HCEC 1CT (cell line): Measurements from ENCODE around the gene LPCAT3.
"Not testable (repeated sequence)": the region's sequence is repeated elsewhere in the genome, so short reads cannot be mapped to it uniquely, and the experiment has no call there.

Source experiments
- DNase-seq: peaks from one replicate; pipeline ENCODE4 v3.0.0-alpha.2; 2017

LPCAT3 gene

DNA sequence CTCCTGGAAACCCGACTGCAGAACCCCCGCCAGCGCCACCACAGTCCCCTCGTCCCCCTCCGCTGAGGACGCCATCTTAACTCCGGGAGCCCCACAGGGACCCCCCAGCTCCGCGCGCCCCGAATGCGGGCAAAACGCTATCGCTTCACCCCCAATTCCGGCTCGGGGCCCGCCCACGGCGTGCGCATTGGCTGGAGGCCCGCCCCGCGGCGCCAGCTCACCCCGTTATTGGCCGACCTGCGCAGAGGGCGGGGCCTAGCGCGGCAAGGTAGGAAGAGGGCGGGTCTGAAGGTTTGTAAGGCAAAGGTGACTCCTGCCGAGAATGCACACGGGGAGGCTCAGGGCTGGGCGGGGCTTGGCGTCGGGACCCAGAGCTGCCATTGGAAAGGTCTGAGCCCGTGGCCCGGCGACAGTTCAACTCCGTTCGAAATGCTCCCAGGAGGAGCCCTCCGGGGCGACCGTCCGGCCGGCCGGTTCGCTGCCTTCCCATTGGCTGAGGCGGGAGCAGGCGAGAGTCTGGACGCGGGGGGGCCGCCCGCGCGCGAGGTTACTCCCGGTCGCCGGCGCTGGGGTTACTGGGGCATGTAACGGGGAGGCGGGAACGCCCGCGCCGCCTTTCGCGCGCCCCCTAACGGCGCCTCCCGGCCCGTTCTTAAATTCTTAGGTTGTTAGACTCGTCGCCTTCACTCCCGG is at the start of gene LPCAT3:
LPCAT3 (minus strand) TSS at position 127 of the 693 bp plus-strand sequence; CDS start at position 75, 52 bp downstream.
- peak; percentile 97 for DNase-seq

- DNase-seq, result no peak
Observed at GRCh38 chr12:7067096-7067495, 48.8 kb upstream of the LPCAT3 start.

DNA sequence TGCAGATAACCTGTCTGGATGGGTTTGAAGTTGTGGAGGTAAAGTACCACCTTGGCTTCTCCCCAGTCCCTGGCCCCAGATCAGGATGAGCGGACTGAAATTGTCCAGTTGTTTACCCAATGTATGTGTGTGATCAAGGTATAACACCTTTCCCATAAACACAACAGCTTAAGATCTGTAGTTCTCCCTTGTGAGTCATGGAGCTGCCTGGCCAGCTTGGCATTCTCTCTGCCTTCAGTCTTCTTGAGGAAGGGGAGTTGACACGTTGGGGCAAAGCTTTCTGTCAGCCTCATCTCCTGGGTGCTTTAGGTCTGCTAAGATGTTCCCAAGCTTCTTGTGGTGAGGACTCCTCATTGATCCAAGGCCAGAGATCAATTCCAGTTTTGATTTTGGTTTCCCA is 48.3 kb upstream of the LPCAT3 start:
- DNase-seq, result no peak

GRCh38 chr12:7065073-7065623 is 46.9 kb upstream of the LPCAT3 start:
- no peak for DNase-seq

- DNase-seq, result no peak
Observed at GRCh38 chr12:7064516-7064915, 46.2 kb upstream of the LPCAT3 start.

GRCh38 chr12:7061596-7061995 is 43.3 kb upstream of the LPCAT3 start:
- no peak for DNase-seq

DNA sequence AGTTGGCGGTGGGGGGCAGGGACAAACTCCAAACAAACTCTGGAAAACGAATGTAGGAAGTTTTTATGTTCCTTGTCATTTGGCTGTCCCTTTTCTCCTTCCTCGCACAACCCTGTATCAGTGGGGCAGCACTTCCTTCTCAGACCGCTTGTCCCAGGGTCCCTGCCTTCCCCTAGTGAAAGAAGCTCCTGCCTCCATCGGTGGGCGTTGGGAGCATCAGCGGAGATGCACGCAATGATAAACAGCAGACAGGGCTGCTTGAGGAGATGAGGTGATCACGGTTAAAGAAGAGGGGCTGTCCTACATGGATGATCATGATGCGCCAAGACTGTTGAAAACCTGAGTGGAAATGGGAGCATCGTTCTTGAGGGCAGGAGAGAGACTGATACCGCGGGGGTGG is 42.9 kb upstream of the LPCAT3 start:
- no peak for DNase-seq

DNA sequence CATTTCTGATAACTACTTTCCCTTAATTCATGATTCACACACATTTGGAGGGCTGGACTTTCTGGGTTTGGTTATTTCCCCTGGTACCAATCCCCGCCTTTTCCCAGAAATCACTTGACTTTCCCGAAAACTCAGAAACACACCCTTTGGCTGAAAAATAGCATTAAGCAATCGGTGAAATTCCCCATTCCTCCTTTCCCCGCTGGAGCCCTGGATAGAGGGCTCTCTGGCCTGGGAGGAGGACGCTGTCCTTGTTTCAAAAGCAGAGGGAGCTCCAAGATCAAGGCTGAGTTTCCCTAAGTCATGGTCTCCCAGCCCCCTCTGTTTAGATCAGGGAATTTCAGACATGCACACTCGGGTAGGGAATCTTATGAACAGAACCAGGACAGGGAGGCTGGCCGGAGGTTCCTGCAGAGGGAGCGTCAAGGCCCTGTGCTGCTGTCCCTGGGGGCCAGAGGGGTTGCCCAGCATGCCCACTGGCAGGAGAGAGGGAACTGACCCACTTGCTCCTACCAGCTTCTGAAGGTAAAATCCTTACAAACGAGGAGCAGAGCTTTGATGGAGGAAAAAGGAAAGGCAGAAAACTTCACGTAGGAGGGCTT is 42.2 kb upstream of the LPCAT3 start, which contains the start of gene C1S:
C1S (plus strand) TSS at position 366 of the 602 bp plus-strand sequence. CDS start 1,195 bp downstream, outside the sequence.
- DNase-seq, result peak; percentile 98

- DNase-seq, result no peak
Observed at GRCh38 chr12:7059780-7060179, 41.5 kb upstream of the LPCAT3 start.

GRCh38 chr12:7058850-7059395 is 40.6 kb upstream of the LPCAT3 start:
- DNase-seq, result no peak

DNA sequence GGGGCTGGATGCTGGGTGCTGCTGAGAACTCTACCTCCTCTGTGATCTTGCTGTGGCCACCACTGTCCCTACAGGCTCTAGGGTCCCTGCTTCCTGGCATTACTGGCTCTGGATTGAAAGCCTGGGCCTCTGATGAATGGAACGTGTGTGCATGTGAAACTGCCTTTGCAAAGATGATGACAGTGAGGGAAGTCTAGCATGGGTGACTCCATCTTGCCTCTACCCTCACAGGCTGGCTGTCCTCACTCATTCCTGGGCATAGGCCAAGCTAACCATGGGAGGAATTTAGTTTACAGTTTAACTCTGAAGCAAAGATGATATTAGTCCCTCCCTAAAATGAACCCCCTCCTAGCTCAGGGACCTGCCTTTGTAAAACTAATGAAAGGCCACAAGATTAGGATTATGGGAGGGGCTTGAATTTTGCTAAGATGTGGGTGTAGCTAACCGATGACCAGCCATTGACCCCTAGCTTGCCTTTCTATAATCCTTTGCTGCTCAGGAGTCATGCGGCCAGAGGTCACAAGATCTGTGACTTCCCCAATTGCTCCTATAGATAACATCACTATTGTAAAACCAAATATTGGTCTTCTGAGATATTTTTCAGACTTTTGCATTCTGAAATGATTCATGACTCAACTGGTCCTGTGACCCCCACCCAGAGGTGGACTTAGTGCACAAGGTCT is 40.0 kb upstream of the LPCAT3 start:
- no peak for DNase-seq

DNA sequence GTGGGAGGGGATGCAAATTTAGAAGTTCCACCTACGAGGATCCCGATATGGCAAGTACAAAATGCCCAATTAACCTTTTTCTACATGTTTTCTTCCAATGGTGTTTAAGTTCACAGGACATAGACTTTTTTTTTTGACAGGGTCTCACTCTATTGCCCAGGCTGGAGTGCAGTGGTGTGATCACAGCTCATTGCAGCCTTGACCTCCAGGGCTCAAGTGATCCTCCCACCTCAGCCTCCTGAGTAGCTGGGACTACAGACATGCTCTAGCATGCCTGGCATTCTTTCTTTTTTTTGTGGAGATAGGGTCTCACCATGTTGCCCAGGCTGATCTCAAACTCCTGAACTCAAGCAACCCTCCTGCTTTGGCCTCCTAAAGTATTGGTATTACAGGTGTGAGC is 37.5 kb upstream of the LPCAT3 start:
- not testable (repeated sequence) for DNase-seq

DNA sequence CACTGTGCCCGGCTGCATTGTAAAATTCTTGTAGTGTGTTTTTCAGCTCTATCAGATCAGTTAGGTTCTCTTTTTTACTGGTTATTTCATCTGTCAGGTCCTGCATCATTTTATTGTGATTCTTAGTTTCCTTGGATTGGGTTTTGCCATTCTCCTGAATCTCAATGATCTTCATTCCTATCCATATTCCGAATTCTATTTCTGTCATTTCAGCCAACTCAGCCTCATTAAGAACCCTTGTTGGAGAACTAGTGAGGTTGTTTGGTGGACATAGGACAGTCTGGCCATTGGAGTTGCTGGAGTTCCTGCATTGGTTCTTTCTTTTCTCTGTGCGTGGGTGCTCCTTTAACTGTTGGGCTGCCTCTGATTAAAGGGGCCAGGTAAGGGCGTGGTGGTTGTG is 36.6 kb upstream of the LPCAT3 start:
- no peak for DNase-seq

DNA sequence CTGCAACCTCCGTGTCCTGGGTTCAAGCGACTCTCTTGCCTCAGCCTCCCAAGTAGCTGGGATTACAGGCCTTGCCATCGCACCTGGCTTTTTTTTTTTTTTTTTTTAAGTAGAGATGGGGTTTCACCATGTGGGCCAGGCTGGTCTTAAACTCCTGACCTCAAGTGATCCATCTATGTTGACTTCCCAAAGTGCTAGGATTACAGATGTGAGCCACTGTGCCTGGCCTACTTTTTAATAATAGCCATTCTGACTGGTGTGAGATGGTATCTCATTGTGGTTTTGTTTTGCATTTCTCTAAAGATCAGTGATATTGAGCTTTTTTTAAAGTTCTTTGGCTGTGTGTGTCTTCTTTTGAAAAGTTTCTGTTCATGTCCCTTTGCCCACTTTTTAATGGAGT is 31.7 kb upstream of the LPCAT3 start:
- DNase-seq, result not testable (repeated sequence)

DNA sequence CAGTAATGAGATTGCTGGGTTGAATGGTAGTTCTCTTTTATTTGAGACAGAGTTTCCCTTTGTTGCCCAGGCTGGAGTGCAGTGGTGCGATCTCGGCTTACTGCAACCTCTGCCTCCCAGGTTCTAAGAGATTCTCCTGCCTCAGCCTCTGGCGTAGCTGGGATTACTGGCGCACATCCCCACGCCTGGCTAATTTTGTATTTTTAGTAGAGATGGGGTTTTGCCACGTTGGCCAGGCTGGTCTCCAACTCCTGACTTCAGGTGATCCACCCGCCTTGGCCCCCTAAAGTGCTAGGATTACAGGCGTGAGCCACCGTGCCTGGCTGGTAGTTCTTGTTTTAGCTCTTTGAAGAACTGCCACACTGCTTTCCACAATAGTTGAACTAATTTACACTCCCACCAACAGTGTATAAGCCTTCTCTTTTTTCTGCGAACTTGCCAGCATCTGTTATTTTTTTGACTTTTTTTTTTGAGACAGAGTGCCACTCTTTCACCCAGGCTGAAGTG is 31.2 kb upstream of the LPCAT3 start:
- DNase-seq, result not testable (repeated sequence)

GRCh38 chr12:7047306-7047705 is 29.0 kb upstream of the LPCAT3 start:
- no peak for DNase-seq

DNA sequence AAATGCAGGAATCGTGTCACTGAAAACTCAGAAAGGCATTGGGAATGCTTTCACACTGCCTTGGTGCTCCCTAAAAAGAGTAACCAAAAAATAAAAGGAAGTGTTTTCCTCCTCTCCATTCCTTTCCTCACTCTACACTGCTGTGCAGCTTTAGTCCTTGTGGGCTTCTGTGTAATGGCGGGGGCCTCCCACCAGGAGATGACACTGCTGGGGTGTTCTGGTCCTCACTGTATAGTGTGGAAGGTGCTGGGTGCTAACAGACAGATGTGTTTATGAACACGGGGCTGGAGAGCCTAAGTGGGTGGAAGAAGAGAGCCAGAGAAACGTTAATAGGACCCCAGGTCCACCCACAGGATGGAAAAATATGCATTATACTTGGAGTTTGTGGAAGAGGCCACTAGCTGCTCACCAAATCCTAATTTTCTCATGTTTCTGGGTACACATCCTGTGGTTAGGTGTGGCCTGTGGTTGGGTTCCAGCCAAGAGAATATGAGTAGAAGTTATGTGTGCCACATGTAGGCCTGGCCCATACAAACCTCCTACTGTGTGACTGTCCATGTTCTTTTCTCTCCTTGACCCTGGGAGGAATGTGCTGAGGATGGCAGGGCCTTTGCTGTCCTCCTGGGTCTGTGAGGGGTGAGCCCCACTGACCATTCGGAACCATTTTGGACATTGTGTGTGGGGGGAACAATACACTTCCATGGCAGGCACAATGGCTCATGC is 28.3 kb upstream of the LPCAT3 start:
- DNase-seq, result no peak

DNA sequence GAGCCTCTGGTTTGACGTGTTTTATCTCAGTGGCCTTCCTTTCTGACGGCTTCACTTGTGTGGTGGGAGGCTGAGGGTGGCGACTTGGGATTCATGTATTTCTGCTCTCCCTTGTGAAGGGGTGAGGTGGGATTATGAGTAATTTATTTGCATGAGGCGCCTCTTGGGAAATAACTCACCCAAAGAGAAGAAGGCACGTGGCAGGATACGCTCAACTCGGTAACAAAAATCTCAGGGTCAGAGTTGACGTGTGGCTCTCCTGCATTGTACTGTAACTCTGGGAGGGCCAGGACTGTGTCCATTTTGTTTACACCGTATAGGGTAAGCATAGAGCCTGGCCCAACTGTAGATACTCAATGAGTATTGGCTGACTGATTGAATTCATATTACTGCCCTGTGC is 27.6 kb upstream of the LPCAT3 start:
- no peak for DNase-seq

GRCh38 chr12:7042842-7043241 is 24.6 kb upstream of the LPCAT3 start:
- peak; percentile 53 for DNase-seq

DNA sequence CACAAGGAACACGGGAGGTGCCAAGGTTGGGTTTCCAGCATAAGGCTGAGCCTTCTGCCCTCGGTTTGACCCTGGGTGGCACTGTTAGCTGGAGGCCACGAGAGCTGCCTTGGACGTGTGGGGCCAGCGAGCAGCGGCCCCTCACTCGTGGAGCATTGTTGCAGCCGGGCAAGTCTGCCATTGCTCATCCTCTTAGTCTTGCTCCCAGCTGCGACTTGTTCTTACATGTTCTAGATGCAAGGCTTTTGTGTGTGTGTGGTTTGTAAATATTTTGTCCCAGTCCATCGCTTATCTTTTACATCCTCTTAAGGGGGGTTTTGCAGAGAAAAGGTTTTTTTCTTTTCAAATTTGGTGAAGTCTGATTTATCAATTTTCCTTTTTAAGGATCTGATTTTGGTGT is 21.1 kb upstream of the LPCAT3 start:
- no peak for DNase-seq

DNA sequence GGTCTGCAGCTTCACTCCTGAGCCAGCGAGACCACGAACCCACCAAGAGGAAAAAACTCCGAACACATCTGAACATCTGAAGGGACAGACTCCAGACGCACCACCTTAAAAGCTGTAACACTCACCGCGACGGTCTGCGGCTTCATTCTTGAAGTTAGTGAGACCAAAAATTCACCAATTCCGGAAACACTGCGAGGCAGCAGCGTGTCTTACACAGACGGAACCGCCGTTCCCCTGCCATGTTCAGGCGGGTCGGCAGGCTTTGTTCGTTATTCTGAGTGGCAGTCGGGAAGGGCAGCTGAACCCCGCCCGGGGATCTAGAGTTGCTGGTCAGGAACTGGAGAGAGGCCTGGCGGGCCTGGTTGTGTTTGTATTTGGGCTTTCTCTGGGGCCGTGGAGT is 20.3 kb upstream of the LPCAT3 start:
- DNase-seq, result no peak

GRCh38 chr12:7037411-7037810 is 19.1 kb upstream of the LPCAT3 start:
- DNase-seq, result not testable (repeated sequence)

DNA sequence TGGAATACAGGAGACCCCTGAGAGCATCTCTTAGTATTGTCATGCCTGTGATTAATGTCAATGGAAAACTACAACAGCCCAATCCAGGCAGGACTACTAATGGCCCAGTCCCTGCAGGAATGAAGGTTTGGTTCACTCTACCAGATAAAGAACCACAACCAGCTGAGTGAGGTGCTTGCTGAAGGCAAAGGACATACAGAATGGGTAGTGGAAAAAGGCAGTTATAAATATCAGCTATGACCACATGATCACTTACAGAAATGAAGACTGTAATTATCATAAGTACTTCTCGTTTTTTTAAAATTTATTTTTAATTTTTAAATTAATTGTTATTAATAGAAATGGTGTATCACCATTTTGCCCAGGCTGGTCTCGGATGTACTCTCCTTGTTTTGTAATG is 17.2 kb upstream of the LPCAT3 start:
- DNase-seq, result no peak
